ENCODE measurements around the gene PRKD1.

PRKD1 gene

GRCh38 chr14:29927376-29928116 lies at the start of gene PRKD1:
PRKD1 (minus strand) TSS chr14:29927847.
- no peak for DNase-seq

- DNase-seq, result no peak
Observed at GRCh38 chr14:29971101-29971500, 43.5 kb upstream of the PRKD1 start.

- DNase-seq, result no peak
Observed at GRCh38 chr14:29955087-29955486, 27.4 kb upstream of the PRKD1 start.

GRCh38 chr14:29953501-29953900 lies 25.9 kb upstream of the PRKD1 start:
- no peak for DNase-seq

- no peak for DNase-seq
Observed at GRCh38 chr14:29944091-29944490, 16.4 kb upstream of the PRKD1 start.

GRCh38 chr14:29941401-29941800 lies 13.8 kb upstream of the PRKD1 start:
- no peak for DNase-seq

GRCh38 chr14:29940482-29940881 lies 12.8 kb upstream of the PRKD1 start:
- no peak for DNase-seq

- DNase-seq, result no peak
Observed at GRCh38 chr14:29937116-29937515, 9.5 kb upstream of the PRKD1 start.

- DNase-seq, result no peak
Observed at GRCh38 chr14:29930283-29930682, 2.6 kb upstream of the PRKD1 start.

- no peak for DNase-seq
Observed at GRCh38 chr14:29928117-29928640, 532 bp upstream of the PRKD1 start.

GRCh38 chr14:29926701-29927375 lies 809 bp downstream of the PRKD1 start:
- no peak for DNase-seq

GRCh38 chr14:29926228-29926627 lies 1.4 kb downstream of the PRKD1 start:
- no peak for DNase-seq

- no peak for DNase-seq
Observed at GRCh38 chr14:29925736-29926135, 1.9 kb downstream of the PRKD1 start.

- DNase-seq, result no peak
Observed at GRCh38 chr14:29925101-29925722, 2.4 kb downstream of the PRKD1 start.

GRCh38 chr14:29919845-29920244 lies 7.8 kb downstream of the PRKD1 start:
- DNase-seq, result no peak

- DNase-seq, result no peak
Observed at GRCh38 chr14:29918981-29919380, 8.7 kb downstream of the PRKD1 start.

GRCh38 chr14:29913566-29913965 lies 14.1 kb downstream of the PRKD1 start:
- no peak for DNase-seq

GRCh38 chr14:29911810-29912209 lies 15.8 kb downstream of the PRKD1 start:
- no peak for DNase-seq

GRCh38 chr14:29908652-29909577 lies 18.7 kb downstream of the PRKD1 start:
- DNase-seq, result no peak

- DNase-seq, result no peak
Observed at GRCh38 chr14:29906256-29906870, 21.3 kb downstream of the PRKD1 start.

- DNase-seq, result no peak
Observed at GRCh38 chr14:29905543-29905942, 22.1 kb downstream of the PRKD1 start.

- no peak for DNase-seq
Observed at GRCh38 chr14:29900609-29901350, 26.9 kb downstream of the PRKD1 start.

Data from GDM1 (cell line).